ENCODE measurements around the gene FBLL1.

DNA sequence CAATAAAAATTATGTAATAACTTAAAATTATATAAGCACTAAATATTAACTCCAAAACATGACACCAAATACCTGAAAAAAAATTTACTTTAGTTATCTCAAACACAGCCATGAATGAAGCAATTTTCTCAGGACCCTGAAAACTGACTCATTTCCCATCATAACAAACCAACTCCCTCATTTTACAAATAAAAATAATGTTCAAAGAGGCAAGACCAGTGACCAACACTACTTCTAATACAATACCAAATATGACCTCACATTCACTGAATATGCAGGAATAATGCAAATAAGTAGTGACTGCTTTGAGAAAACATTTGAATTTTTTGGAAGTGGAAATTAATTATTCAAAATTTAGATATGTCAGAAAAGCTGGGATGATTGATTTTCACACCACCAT lies 21.6 kb downstream of the FBLL1 start:
- TF ChIP-seq, protein P1, sequence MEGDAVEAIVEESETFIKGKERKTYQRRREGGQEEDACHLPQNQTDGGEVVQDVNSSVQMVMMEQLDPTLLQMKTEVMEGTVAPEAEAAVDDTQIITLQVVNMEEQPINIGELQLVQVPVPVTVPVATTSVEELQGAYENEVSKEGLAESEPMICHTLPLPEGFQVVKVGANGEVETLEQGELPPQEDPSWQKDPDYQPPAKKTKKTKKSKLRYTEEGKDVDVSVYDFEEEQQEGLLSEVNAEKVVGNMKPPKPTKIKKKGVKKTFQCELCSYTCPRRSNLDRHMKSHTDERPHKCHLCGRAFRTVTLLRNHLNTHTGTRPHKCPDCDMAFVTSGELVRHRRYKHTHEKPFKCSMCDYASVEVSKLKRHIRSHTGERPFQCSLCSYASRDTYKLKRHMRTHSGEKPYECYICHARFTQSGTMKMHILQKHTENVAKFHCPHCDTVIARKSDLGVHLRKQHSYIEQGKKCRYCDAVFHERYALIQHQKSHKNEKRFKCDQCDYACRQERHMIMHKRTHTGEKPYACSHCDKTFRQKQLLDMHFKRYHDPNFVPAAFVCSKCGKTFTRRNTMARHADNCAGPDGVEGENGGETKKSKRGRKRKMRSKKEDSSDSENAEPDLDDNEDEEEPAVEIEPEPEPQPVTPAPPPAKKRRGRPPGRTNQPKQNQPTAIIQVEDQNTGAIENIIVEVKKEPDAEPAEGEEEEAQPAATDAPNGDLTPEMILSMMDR (conservative IDR thresholded peaks at IDR 0.05; ENCODE audit: low read depth in 2 of 2), result no peak
- TF ChIP-seq POLR2AphosphoS5 (IDR thresholded peaks at IDR 0.05; ENCODE audit: low read depth) (no peak), NANOG (IDR thresholded peaks at IDR 0.05; ENCODE audit: borderline replicate concordance) (no peak), ZNF114 (CRISPR knock-in tag; IDR thresholded peaks at IDR 0.05) (no peak), CREB1 (CRISPR knock-in tag; IDR thresholded peaks at IDR 0.05; ENCODE audit: low read depth) (no peak), JUNB (IDR thresholded peaks at IDR 0.05; ENCODE audit: unreplicated experiment) (no peak), EZH2phosphoT487 (IDR thresholded peaks at IDR 0.05; ENCODE audit: unreplicated experiment) (no peak), EZH2 (IDR thresholded peaks at IDR 0.05; ENCODE audit: low read depth, unreplicated experiment) (no peak)
- TF ChIP-seq, protein P2, sequence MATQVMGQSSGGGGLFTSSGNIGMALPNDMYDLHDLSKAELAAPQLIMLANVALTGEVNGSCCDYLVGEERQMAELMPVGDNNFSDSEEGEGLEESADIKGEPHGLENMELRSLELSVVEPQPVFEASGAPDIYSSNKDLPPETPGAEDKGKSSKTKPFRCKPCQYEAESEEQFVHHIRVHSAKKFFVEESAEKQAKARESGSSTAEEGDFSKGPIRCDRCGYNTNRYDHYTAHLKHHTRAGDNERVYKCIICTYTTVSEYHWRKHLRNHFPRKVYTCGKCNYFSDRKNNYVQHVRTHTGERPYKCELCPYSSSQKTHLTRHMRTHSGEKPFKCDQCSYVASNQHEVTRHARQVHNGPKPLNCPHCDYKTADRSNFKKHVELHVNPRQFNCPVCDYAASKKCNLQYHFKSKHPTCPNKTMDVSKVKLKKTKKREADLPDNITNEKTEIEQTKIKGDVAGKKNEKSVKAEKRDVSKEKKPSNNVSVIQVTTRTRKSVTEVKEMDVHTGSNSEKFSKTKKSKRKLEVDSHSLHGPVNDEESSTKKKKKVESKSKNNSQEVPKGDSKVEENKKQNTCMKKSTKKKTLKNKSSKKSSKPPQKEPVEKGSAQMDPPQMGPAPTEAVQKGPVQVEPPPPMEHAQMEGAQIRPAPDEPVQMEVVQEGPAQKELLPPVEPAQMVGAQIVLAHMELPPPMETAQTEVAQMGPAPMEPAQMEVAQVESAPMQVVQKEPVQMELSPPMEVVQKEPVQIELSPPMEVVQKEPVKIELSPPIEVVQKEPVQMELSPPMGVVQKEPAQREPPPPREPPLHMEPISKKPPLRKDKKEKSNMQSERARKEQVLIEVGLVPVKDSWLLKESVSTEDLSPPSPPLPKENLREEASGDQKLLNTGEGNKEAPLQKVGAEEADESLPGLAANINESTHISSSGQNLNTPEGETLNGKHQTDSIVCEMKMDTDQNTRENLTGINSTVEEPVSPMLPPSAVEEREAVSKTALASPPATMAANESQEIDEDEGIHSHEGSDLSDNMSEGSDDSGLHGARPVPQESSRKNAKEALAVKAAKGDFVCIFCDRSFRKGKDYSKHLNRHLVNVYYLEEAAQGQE (IDR thresholded peaks at IDR 0.05; ENCODE audit: unreplicated experiment), result no peak

Data from GM23338 (cell line).